GM23248 (cell line): ENCODE results near the gene DUS4L. TPM values are rescaled to one million over a fixed set of nuclear protein-coding genes. Genes with fewer than 3 reads are reported as not detected.

ENCODE experiments used
- DNase-seq: peaks from one replicate; pipeline ENCODE4 v3.0.0-alpha.2; 2015
- H2AFZ ChIP-seq: fragments of 200-600 bp; sonication (generic); 2 replicates; pipeline ENCODE4 v1.6.1; 2016; ENCODE audit warnings: antibody characterized with exemption
- H3F3A ChIP-seq: fragments of 200-600 bp; sonication (generic); 2 replicates; pipeline ENCODE4 v1.6.1; 2016; ENCODE audit warnings: mild to moderate bottlenecking, antibody characterized with exemption, mixed run types; ENCODE audit not compliant: insufficient read depth
- H3K27ac ChIP-seq: fragments of 200-600 bp; sonication (generic); 2 replicates; pipeline ENCODE4 v1.5.1; 2016; ENCODE audit warnings: mild to moderate bottlenecking
- H3K27me3 ChIP-seq: fragments of 200-600 bp; sonication (generic); replicated peaks from 2 replicates; pipeline ENCODE4 v1.6.1; 2016; ENCODE audit warnings: mild to moderate bottlenecking; ENCODE audit not compliant: insufficient read depth
- H3K36me3 ChIP-seq: fragments of 200-600 bp; sonication (generic); 2 replicates; pipeline ENCODE4 v1.6.1; 2016; ENCODE audit warnings: low read depth, mild to moderate bottlenecking
- H3K4me1 ChIP-seq: fragments of 200-600 bp; sonication (generic); 2 replicates; pipeline ENCODE4 v1.6.1; 2016; ENCODE audit warnings: mild to moderate bottlenecking; ENCODE audit not compliant: insufficient read depth
- H3K4me2 ChIP-seq: fragments of 200-600 bp; sonication (generic); one replicate; pipeline ENCODE4 v1.6.1; 2016; ENCODE audit warnings: mild to moderate bottlenecking; ENCODE audit not compliant: unreplicated experiment
- H3K4me3 ChIP-seq: fragments of 200-600 bp; sonication (generic); 2 replicates; pipeline ENCODE4 v1.5.1; 2016; ENCODE audit warnings: mild to moderate bottlenecking
- H3K79me2 ChIP-seq: fragments of 200-600 bp; sonication (generic); 2 replicates; pipeline ENCODE4 v1.6.1; 2016; ENCODE audit warnings: mild to moderate bottlenecking; ENCODE audit not compliant: insufficient read depth
- H3K9ac ChIP-seq: fragments of 200-600 bp; sonication (generic); 2 replicates; pipeline ENCODE4 v1.6.1; 2016; ENCODE audit warnings: mild to moderate bottlenecking
- H3K9me2 ChIP-seq: fragments of 200-600 bp; sonication (generic); 2 replicates; pipeline ENCODE4 v1.6.1; 2016; ENCODE audit warnings: mixed run types, mild to moderate bottlenecking, moderate library complexity; ENCODE audit not compliant: insufficient read depth
- H3K9me3 ChIP-seq: fragments of 200-600 bp; sonication (generic); one replicate; pipeline ENCODE4 v1.6.1; 2017; ENCODE audit warnings: low read depth
- H4K20me1 ChIP-seq: fragments of 200-600 bp; sonication (generic); 2 replicates; pipeline ENCODE4 v1.6.0; 2016; ENCODE audit not compliant: insufficient read depth
- EZH2 ChIP-seq: fragments of 200-600 bp; sonication (generic); IDR thresholded peaks from 2 replicates; pipeline ENCODE4 v1.6.1; 2018; ENCODE audit warnings: antibody characterized with exemption, mild to moderate bottlenecking; ENCODE audit not compliant: insufficient read depth, poor library complexity, severe bottlenecking
- EZH2phosphoT487 ChIP-seq: fragments of 200-600 bp; sonication (generic); IDR thresholded peaks from 2 replicates; pipeline ENCODE4 v1.6.1; 2018; ENCODE audit warnings: antibody characterized with exemption, moderate library complexity, mild to moderate bottlenecking, low read depth; ENCODE audit not compliant: insufficient read depth
- WGBS, 2 experiments: methylation state at CpG; one replicate each; pipeline ENCODE4 v1.1.6; 2015 to 2017; ENCODE audit warnings: low lambda C conversion rate in 2 of 2, low coverage in 1 of 2; ENCODE audit errors: missing lambda C conversion rate in 2 of 2; 5-methylcytosine and 5-hydroxymethylcytosine counted together
- in situ Hi-C: fragments of 300-500 bp; cut with MboI; formaldehyde crosslinking; loops from 2 replicates; pipeline ENCODE4 v1.15.0; 2020
- polyA plus RNA-seq: library from polyadenylated mRNA; unstranded; fragments of >200 nt; fragmentation: Nextera tagmentation; extraction: Ambion mirVana; gene quantifications from 2 replicates; pipeline ENCODE4 v1.2.1, GENCODE V29; 2016
- total RNA-seq: library from RNA; depleted of rRNA; stranded (reverse); fragments of >200 nt; shearing (Covaris generic); gene quantifications from 2 replicates; pipeline ENCODE4 v1.2.3, GENCODE V29; 2014

Gene DUS4L
- total and polyA plus RNA-seq, 2 experiments from 2014 or later: 4.2 to 7.6 TPM

DNA sequence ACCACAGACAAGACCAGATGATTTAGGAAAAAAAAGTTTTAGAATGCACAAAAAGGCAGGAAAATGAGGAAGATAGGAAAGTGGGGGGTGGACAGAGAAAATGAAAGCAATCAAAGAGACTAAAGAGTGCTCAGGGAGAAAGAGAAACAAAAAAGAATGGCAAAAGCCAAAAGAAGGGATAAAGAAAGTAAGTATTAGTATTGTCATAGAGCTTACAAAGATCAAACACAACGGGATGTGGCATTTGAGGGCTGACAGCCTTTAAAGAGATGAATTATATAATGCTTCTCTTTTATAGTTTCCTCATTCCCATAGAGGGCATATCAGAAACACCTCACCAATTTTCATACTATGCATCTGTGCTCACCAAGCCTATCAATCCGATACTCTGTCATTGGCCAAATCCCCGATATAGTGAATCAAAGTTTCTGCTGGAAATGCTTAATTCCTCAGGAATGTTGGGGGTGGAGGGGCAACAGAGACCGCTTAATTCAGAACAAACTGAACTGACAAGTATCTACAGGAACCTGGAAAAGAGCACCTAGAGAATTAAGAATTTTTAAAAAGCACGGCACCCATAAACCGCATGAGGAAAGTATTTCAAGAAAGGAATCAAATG is 2.8 kb upstream of the DUS4L start:
- peaks cover 31% of the 10 kb centered on the region for H3F3A ChIP-seq
- H3K79me2 ChIP-seq: peaks cover 67% of the 10 kb centered on the region
- H3K36me3 ChIP-seq: peaks cover 8% of the 10 kb centered on the region; the same call in 1 of the 2 replicates
- peak overlapping the region; percentile 23 for H3K4me2 ChIP-seq
- H3K27me3 ChIP-seq: no peaks in the 10 kb centered on the region
- H3K4me1 ChIP-seq: peaks cover 38% of the 10 kb centered on the region
- H3K27ac ChIP-seq: 0 out of 2 replicates have a peak overlapping the region, but pooled peaks have one; percentile 33
- DNase-seq: no peak
- H3K9me2 ChIP-seq: no peaks in the 10 kb centered on the region
- no peak overlapping the region for H3K9ac ChIP-seq
- TF ChIP-seq EZH2: no peak
- TF ChIP-seq EZH2phosphoT487: no peak
- in situ Hi-C loops: no loop called here
- H2AFZ ChIP-seq: no peak overlapping the region
- 69% methylated on average over 6 of the region's 6 CpGs for WGBS, 2 experiments
- no peaks in the 10 kb centered on the region for H4K20me1 ChIP-seq
- no peaks in the 10 kb centered on the region for H3K9me3 ChIP-seq
- no peak overlapping the region for H3K4me3 ChIP-seq

DNA sequence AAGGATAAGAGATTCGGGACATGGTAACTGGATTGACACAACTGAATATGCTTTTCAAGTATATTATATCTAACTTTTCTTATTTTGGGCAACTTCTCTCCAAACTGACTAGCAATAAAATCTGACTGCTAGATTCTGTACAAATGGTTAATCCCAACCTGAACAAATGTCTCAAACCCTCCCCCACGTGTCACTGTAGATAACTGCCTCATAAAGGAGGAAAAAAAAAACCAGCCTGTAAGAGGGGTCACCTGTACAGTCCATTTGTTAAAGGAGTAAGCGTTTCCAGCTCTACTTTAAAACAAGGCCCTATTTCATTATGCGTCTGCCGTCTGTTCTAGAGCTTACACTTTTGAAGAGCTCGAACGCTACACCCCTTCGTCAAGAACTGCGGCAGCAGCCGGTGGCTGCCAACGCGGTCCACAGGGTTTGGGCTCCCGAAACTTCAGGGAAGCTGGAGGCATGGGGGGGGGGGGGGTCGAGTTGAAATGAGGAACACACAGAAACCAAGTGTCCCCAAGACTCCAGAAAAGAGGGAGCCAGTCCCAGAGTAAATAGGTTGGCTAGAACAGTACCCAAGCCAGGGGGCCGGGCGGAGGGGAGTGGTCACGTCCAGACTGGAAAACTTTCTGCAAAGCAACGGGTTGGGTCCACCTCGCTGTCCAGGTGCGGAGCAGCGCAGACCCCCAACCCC is 543 bp upstream of the DUS4L start:
- TF ChIP-seq EZH2phosphoT487: no peak
- no peak for TF ChIP-seq EZH2
- Histone ChIP-seq H3K9me2 (no peaks in the 10 kb centered on the region), H3K79me2 (peaks cover 52% of the 10 kb centered on the region), H4K20me1 (no peaks in the 10 kb centered on the region), H3F3A (peaks cover 31% of the 10 kb centered on the region), H3K4me2 (peak overlapping the region; percentile 97), H3K36me3 (no peaks in the 10 kb centered on the region), H3K9ac (peak overlapping the region; percentile 94), H3K4me3 (peak overlapping the region; percentile 88), H3K9me3 (no peaks in the 10 kb centered on the region), H3K4me1 (peaks cover 38% of the 10 kb centered on the region), H3K27ac (peak overlapping the region; percentile 79), H2AFZ (peak overlapping the region; percentile 90), H3K27me3 (no peaks in the 10 kb centered on the region)
- 2 to 4% methylated on average over 15 to 21 of the region's 21 CpGs for whole genome bisulfite sequencing, 2 experiments
- in situ Hi-C loops: no loop called here
- DNase-seq: no peak

DNA sequence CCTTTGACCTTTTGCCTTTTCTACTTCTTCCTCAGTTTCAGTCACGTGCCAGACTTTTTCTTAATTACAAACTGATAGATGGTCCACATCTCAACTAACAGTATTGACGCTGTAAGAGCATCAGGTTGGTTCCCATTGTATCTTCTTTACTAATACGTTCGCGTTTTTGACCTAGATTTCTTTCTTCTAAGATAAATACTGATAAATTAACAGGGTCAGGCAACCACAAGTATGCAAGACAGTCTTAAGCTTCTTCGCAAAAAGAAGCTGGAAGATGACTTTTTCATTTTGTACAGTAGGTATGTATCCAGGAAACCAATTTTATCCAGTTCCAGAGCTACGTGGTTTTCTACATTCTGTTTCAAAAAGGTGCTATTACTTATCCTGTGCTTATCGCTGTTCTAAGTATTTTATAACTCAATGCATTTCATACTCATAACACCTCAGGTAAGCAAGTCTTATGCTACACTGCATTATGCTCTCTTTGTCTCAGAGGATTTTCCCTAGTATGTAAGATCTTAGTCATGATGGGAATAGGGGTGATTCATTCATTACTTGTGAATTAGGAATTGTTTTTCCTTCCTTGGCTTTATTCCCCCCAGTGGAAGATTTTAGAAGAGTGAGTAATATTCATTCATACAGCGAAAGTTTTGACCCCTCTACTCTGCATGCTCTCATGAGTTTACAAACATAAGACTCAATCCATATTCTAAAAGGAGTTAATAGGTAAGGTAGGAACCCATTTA is 955 bp downstream of the DUS4L start:
- H4K20me1 ChIP-seq: no peaks in the 10 kb centered on the region
- H3K4me1 ChIP-seq: peaks cover 29% of the 10 kb centered on the region
- peak overlapping the region; percentile 94 for H3K9ac ChIP-seq
- H3F3A ChIP-seq: peaks cover 24% of the 10 kb centered on the region
- H3K36me3 ChIP-seq: no peaks in the 10 kb centered on the region
- in situ Hi-C loops: no loop called here
- TF ChIP-seq EZH2 (no peak), EZH2phosphoT487 (no peak)
- DNase-seq: peak; percentile 91
- H3K9me3 ChIP-seq: no peaks in the 10 kb centered on the region
- H3K4me2 ChIP-seq: peak overlapping the region; percentile 84
- 26 to 28% methylated on average over 9 of the region's 9 CpGs for WGBS, 2 experiments
- H3K4me3 ChIP-seq: peak overlapping the region; percentile 88
- peak overlapping the region; percentile 90 for H2AFZ ChIP-seq
- no peaks in the 10 kb centered on the region for H3K9me2 ChIP-seq
- H3K79me2 ChIP-seq: peaks cover 38% of the 10 kb centered on the region
- no peaks in the 10 kb centered on the region for H3K27me3 ChIP-seq
- peak overlapping the region; percentile 79 for H3K27ac ChIP-seq

DNA sequence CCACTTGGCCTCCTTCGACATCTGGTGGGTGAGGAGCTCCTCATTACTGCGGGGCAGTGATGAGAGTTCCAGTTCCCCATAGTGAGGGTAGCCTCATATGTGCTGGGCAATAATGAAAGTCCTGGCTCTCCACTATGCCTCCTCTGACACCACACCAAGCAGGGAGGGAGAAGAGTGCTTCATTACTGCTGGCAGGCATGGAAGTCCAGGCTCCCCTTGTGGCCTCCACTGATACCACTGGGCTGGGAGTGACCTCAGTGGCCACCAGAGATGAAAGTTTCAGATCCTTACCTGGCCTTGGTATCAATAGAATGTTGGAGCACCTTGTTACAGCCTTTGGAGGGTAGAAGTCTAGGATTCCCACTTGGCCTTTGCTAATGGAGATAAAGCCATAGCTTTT is 6.5 kb downstream of the DUS4L start:
- no peaks in the 10 kb centered on the region for H3K27me3 ChIP-seq
- DNase-seq: no peak
- TF ChIP-seq EZH2: no peak
- TF ChIP-seq EZH2phosphoT487: no peak
- no peaks in the 10 kb centered on the region for H3K9me2 ChIP-seq
- H2AFZ ChIP-seq: no peak overlapping the region
- in situ Hi-C loops: no loop called here
- H3K4me2 ChIP-seq: no peak overlapping the region
- no peaks in the 10 kb centered on the region for H3K79me2 ChIP-seq
- no peaks in the 10 kb centered on the region for H3K9me3 ChIP-seq
- H3K4me3 ChIP-seq: no peak overlapping the region
- H3K9ac ChIP-seq: no peak overlapping the region
- H3F3A ChIP-seq: peaks cover 2% of the 10 kb centered on the region; the same call in 1 of the 2 replicates
- H3K36me3 ChIP-seq: 0 out of 2 replicates have a peak, but pooled peaks cover 4% of the 10 kb centered on the region
- peaks cover 5% of the 10 kb centered on the region for H3K4me1 ChIP-seq
- H3K27ac ChIP-seq: no peak overlapping the region
- WGBS, 2 experiments: 100% methylated on average over 2 of the region's 2 CpGs
- H4K20me1 ChIP-seq: no peaks in the 10 kb centered on the region
